Posterior vena cava (tissue), 2 donors: ENCODE measurements around the gene SCARF1. TPM values are rescaled to one million over a fixed set of nuclear protein-coding genes. Genes with fewer than 3 reads are reported as not detected.

Experiments
- DNase-seq: peaks from one replicate; pipeline ENCODE4 v3.0.0-alpha.2; 2020; ENCODE audit warnings: low spot score
- intact Hi-C, 2 donors: fragments of 100-400 bp; cut with DNase I; formaldehyde crosslinking; loops; one replicate each; pipeline versions ENCODE4 v1.14.1 to v1.14.2; 2022 to 2023
- total RNA-seq, 2 donors: library from RNA; stranded (reverse); fragmentation: NEBNext Ultra II Directional; extraction: Animal tissue kit (Norgen Biotek cat#: 25700); gene quantifications; one replicate each; pipeline ENCODE4 v1.2.1, GENCODE V29; 2021
- donor health status: DM: yes; HTN: yes; CAD: no.
- donor health status: DM: yes; HTN: yes; CAD: no.

The SCARF1 gene
- total RNA-seq, 2 donors from 2014 or later, result 13.0 to 13.9 TPM

- DNase-seq, result no peak
- intact Hi-C loops, result loop anchor here in 1 of 2 donors (5.0 to 10.0 kb wide), 2 partner anchors 61 to 1054 kb away; partner anchors contain the start of gene TLCD2
Observed at GRCh38 chr17:1650731-1651558, 5.4 kb upstream of the SCARF1 start.

- intact Hi-C loops, result loop anchor here (5.0 to 10.0 kb wide), 3 partner anchors 62 to 1055 kb away; partner anchors contain the start of gene TLCD2 (in 1 of the 2)
- DNase-seq, result peak; percentile 90
Observed at GRCh38 chr17:1649844-1650501, 4.4 kb upstream of the SCARF1 start, which contains the start of gene RILP. Gene RILP, minus strand, starts transcription at chr17:1649866. Its CDS starts 62 bp downstream, at chr17:1649804.

- DNase-seq, result peak; percentile 98
Observed at GRCh38 chr17:1648963-1649843, 3.7 kb upstream of the SCARF1 start.

DNA sequence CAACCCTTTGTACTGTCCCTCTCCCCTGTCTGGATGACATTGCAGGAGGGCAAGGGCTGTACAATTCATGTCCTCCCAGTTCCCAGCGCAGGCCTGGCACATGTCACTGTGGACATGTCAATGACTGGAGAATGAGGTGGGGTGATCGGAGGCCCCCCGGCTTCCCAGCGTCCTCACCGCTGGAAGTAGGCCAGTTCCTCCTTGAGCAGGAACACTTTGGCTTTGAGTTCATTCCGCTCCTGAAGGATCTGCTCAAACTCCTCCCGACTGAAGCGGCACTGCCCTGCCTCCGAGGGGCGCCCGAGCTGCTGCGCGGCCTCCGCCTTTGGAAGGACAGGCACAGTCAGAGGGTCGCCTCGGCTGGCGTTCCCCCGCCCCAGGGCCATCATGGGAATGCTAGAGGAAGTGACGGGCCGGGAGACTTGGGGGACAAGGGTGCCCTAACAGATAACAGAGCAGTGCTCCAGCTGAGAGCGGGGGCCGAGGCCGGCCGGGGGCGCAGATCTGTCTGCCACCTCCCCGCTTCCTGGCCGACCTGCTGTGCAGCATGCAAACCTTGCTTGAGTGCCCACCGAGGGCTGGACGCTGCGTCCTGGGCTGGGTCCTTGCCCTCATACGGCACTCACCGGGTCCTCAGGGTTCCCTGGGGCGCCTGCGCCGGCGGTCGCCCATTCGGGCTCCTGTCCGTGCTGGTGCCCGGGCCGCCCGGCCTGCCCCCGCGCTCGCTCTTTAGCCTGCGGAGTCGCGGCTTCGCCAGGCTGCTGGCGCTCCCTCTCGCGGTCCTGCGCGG is 2.8 kb upstream of the SCARF1 start:
- intact Hi-C loops, result loop anchor here (5.0 kb wide), 1 partner anchor 71 kb away; no protein-coding TSS in a partner anchor
- no peak for DNase-seq

More at GRCh38 chr17:1648963-1649843, 3.7 kb upstream of the SCARF1 start:
- intact Hi-C loops, result loop anchor here (5.0 kb wide), 1 partner anchor 72 kb away; no protein-coding TSS in a partner anchor

GRCh38 chr17:1647802-1648171 is 2.3 kb upstream of the SCARF1 start:
- no peak for DNase-seq
- intact Hi-C loops, result loop anchor here (5.0 kb wide), 1 partner anchor 70 kb away; no protein-coding TSS in a partner anchor

DNA sequence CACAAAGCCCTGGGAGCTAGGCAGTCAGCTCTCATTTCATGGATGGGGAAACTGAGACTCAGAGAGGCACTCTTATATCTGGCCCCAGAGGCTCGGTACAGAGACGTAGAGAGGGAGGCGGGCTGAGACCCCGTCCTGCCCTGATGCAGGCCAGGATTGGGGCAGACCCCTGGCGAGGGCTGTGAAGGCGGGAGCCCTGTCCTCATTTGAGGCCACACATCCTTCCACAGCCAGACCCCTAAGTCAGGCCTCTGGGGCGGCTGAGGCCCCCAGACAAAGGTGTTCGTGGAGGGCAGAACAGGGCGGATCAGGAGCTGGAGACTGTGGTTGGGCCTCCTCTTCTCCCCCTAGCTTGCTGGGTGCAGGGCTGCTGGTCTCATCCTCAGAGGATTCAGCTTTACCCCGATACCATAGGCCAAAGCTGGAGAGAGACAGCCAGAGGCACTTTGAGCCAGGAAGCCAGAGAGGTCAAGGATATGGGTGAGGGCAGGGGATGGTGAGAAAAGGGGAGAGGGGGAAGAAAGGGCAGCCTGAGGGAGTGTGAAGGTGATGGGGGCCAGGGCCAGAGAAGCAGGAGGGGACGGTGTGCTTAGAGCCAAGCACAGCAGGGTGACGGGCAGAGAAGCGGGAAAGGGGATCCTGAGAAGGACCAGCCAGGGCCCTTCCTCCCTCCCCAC is 805 bp upstream of the SCARF1 start:
- DNase-seq, result no peak
- intact Hi-C loops, result loop anchor here (5.0 kb wide), 1 partner anchor 69 kb away; no protein-coding TSS in a partner anchor

GRCh38 chr17:1644493-1645206 is 882 bp downstream of the SCARF1 start:
- intact Hi-C loops, result loop anchor here (5.0 kb wide), 1 partner anchor 67 kb away; no protein-coding TSS in a partner anchor
- no peak for DNase-seq

DNA sequence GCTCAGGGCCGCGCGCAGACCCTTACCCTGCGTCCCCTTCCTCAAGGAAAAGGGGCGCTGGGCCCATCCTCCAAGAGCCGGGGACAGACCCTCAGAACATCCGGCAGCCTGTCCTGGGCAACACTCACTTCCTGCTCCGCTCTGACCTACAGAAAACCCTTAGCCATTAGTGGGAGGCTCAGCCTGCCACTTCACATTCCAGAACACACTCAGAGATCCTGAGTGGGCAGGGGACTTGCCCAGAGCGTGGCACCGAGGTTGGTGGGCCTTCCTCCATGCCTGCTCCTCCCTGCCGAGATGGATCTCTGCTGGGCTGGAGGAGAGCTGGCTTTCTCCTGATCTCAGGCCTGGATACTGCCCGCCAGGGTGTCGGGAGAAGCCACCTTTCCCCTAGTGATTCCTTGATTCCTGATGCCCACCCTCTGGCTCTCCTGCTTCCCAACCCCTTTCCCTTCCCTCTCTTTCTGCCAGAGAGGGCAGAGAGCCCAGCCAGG is 1.5 kb downstream of the SCARF1 start:
- no peak for DNase-seq

GRCh38 chr17:1643293-1643998 is 2.1 kb downstream of the SCARF1 start:
- no peak for DNase-seq
- intact Hi-C loops, result no loop called here

More for the DNA sequence above, 1.5 kb downstream of the SCARF1 start:
- intact Hi-C loops, result no loop called here

DNA sequence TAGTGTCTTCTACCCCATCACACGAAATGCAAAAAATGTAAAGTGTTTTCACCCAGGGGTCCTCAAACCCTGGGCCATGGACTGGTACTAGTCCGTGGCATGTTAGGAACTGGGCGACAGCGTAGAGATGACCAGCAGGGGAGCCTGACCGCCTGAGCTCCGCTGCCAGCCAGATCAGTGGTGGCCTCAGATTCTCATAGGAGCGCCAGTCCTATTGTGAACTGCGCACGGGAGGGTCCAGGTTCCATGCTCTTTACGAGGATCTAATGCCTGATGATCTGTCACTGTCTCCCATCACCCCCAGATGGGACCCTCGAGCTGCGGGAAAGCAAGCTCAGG is 4.5 kb downstream of the SCARF1 start:
- intact Hi-C loops, result no loop called here
- no peak for DNase-seq

GRCh38 chr17:1640329-1641064 is 5.0 kb downstream of the SCARF1 start:
- intact Hi-C loops, result no loop called here
- no peak for DNase-seq

- DNase-seq, result no peak
- intact Hi-C loops, result no loop called here
Observed at GRCh38 chr17:1639549-1640180, 5.9 kb downstream of the SCARF1 start.

DNA sequence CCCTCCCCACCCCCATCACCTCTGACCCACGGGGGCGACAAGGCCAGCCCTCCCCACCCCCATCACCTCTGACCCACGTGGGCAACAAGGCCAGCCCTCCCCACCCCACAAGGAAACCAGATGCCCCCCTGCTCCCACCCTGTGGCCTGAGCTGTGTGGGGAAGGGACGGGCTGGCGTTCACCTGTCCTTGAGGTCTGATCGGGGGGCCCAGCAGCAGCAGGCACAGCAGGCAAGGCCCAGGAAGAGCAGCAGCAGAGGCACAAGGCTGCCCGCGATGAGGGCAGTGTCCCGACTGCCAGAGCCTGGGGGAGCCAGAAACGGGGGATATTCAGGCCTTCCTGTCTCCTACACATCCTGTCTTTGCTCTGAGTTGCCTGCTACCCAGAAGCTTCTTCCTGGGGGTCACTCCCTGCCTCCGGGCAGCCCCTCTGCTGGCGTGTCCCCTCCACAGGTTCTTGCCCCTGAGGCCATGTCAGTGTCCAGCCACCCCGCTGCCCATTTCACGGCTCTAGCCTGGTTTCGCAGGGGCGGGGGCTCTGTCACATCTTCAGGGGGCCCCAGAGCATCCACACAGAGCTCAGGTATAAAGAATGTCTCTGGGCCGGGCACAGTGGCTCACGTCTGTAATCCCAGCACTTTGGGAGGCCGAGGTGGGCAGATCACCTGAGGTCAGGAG is 6.8 kb downstream of the SCARF1 start:
- no peak for DNase-seq

GRCh38 chr17:1638171-1638590 is 7.4 kb downstream of the SCARF1 start:
- intact Hi-C loops, result no loop called here
- no peak for DNase-seq

More for the DNA sequence above, 6.8 kb downstream of the SCARF1 start:
- intact Hi-C loops, result no loop called here
